Esophagus squamous epithelium (tissue), 5 donors: Measurements from ENCODE around the gene PRKCZ. TPM values are rescaled to one million over a fixed set of nuclear protein-coding genes. Genes with fewer than 3 reads are reported as not detected.
"Not testable (repeated sequence)": the region's sequence is repeated elsewhere in the genome, so short reads cannot be mapped to it uniquely, and the experiment has no call there.

ENCODE experiments used
- DNase-seq: peaks from one replicate; lab custom pipeline; 2025; lab: John Stamatoyannopoulos, UW
- H3K27ac ChIP-seq, 4 donors: fragments of 200-600 bp; sonication (generic); one replicate each; pipeline ENCODE4 v1.5.1; 2016 to 2019; ENCODE audit warnings: mild to moderate bottlenecking in 1 of 4
- H3K27me3 ChIP-seq, 4 donors: fragments of 200-600 bp; sonication (generic); 1 replicate in 3 of 4; 2 replicates in 1 of 4; pipeline versions ENCODE4 v1.5.1 to v1.6.0; 2017 to 2021; ENCODE audit warnings: antibody characterized with exemption in 1 of 4
- H3K36me3 ChIP-seq, 3 donors: fragments of 200-600 bp; sonication (generic); one replicate each; pipeline ENCODE4 v1.5.1; 2016 to 2019
- H3K4me1 ChIP-seq, 3 donors: fragments of 200-600 bp; sonication (generic); one replicate each; pipeline ENCODE4 v1.5.1; 2017 to 2019
- H3K4me3 ChIP-seq, 4 donors: fragments of 200-600 bp; sonication (generic); 1 replicate in 3 of 4; 2 replicates in 1 of 4; pipeline ENCODE4 v1.5.1; 2016 to 2019; ENCODE audit warnings: mild to moderate bottlenecking in 2 of 4, moderate library complexity in 1 of 4
- H3K9me3 ChIP-seq, 3 donors: fragments of 200-600 bp; sonication (generic); one replicate each; pipeline ENCODE4 v1.5.1; 2016 to 2019
- POLR2A ChIP-seq, 4 donors: fragments of 450-650 bp; IDR thresholded peaks; one replicate each; pipeline ENCODE4 v1.6.1; 2017; ENCODE audit warnings: antibody characterized with exemption in 4 of 4, mild to moderate bottlenecking in 4 of 4, moderate library complexity in 3 of 4
- WGBS, 2 donors: methylation state at CpG; one replicate each; pipeline ENCODE4 v1.1.5; 2018; 5-methylcytosine and 5-hydroxymethylcytosine counted together
- intact Hi-C: fragments of 100-400 bp; cut with DNase I; formaldehyde crosslinking; loops from one replicate; pipeline ENCODE4 v1.15.0; 2022
- total RNA-seq, 4 donors: library from RNA; depleted of rRNA; stranded (reverse); fragments of >200 nt; gene quantifications; one replicate each; pipeline ENCODE4 v1.1.0, GENCODE V29; 2016
- TF ChIP-seq, protein P1 (sequence below), 6 experiments: fragments of 450-650 bp in 4 of 6; fragments of 200-600 bp in 2 of 6; sonication (generic) in 2 of 6; IDR thresholded peaks; one replicate each; pipeline ENCODE4 v1.5.1; 2016 to 2019; ENCODE audit warnings: antibody characterized with exemption in 6 of 6, mild to moderate bottlenecking in 4 of 6, moderate library complexity in 4 of 6
- donor health status: DM: yes; HTN: yes; CAD: no.

The PRKCZ gene
- total RNA-seq, 4 donors from 2014 or later, result 14.5 to 23.8 (median 17.5) TPM

DNA sequence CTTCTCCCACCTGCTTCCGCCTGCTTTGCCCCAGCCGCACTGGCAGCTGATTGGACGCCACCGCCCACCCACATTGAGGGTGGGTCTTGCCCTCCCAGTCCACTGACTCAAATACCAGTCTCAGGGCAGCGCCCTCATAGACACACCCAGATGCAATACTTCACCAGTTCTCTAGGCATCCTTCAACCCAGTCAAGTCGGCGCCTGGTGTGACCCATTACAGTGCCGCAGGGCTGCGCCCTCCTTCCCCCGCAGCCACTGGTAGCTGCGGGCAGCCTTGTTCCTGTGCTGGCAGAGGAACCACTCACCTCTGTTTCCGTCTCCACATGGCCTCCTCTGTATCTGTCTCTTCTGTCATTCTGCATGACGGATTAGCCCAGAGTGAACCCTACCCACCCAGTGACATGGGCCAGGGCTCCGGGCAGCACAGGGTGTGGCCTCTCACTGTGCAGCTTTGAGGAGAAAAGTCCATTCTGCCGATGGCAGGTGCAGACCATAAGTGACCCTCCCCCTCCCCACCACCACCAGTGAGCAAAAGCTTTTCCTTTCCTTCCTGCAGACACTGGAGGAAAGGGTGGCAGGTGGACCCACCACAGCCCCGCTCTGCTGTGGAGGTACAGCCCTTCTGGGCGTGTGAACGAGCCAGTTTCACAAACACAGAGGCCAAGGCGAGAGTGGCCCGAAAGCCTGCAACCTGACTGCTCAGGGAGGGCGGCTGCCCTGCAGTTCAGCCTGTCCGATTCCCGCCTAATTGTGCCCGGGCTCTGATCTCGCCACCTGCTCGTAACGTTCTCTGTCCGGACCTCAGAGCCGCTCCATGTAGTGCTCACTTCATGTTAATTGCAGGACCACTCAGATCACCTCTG is 87.3 kb downstream of the PRKCZ start:
- Histone ChIP-seq H3K27me3 (no peaks in the 10 kb centered on the region), H3K36me3 (peaks cover 0 to 18% (median 0%) of the 10 kb centered on the region in 3 donors), H3K27ac (no peak overlapping the region), H3K4me1 (peaks cover 7 to 29% (median 8%) of the 10 kb centered on the region in 3 donors), H3K9me3 (no peaks in the 10 kb centered on the region), H3K4me3 (no peak overlapping the region)
- intact Hi-C loops, result no loop called here
- TF ChIP-seq, protein P1, sequence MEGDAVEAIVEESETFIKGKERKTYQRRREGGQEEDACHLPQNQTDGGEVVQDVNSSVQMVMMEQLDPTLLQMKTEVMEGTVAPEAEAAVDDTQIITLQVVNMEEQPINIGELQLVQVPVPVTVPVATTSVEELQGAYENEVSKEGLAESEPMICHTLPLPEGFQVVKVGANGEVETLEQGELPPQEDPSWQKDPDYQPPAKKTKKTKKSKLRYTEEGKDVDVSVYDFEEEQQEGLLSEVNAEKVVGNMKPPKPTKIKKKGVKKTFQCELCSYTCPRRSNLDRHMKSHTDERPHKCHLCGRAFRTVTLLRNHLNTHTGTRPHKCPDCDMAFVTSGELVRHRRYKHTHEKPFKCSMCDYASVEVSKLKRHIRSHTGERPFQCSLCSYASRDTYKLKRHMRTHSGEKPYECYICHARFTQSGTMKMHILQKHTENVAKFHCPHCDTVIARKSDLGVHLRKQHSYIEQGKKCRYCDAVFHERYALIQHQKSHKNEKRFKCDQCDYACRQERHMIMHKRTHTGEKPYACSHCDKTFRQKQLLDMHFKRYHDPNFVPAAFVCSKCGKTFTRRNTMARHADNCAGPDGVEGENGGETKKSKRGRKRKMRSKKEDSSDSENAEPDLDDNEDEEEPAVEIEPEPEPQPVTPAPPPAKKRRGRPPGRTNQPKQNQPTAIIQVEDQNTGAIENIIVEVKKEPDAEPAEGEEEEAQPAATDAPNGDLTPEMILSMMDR (IDR thresholded peaks at IDR 0.05), result no peak
- no peak for TF ChIP-seq POLR2A (IDR thresholded peaks at IDR 0.05)
- 81 to 92% methylated on average over 15 to 25 of the region's 29 CpGs for WGBS, 2 donors
- no peak for DNase-seq

DNA sequence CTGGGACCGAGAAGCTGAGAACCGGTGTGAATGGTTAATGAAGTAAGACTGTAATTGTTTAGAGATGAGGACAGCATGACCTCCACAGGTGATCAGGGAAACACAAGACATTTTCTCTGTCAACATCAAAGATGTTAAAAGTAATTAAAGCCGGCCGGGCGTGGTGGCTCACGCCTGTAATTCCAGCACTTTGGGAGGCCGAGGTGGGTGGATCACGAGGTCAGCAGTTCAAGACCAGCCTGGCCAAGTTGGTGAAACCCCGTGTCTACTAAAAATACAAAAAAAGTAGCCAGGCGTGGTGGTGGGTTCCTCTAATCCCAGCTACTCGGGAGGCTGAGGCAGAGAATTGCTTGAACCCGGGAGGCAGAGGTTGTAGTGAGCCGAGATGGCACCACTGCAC is 88.9 kb downstream of the PRKCZ start:
- intact Hi-C loops, H3K9me3 ChIP-seq: not testable (repeated sequence)

DNA sequence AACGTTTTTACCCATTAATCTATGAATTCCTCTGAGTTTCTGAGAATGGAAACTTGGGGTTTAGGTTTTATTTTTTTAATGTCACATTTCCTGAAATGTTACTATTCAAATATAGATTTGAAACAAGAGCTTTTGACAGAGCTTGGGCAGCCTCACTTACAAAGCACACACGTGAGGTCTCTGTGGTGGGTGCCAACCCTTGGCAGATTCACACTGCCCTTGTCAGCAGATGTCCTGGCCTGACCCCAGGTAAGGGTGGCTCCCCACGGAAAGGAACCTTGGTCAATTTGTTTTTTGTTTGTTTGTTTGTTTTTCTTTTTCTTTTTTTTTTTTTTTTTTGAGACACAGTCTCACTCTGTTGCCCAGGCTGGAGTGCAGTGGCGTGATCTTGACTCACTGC is 90.8 kb downstream of the PRKCZ start:
- Histone ChIP-seq H3K36me3 (peaks cover 0 to 46% (median 0%) of the 10 kb centered on the region in 3 donors), H3K4me1 (peaks cover 0 to under 1% (median 0%) of the 10 kb centered on the region in 3 donors), H3K9me3 (no peaks in the 10 kb centered on the region), H3K4me3 (no peak overlapping the region), H3K27me3 (no peaks in the 10 kb centered on the region), H3K27ac (no peak overlapping the region)
- intact Hi-C loops, result no loop called here
- TF ChIP-seq POLR2A (IDR thresholded peaks at IDR 0.05), result no peak
- TF ChIP-seq, protein P1 (IDR thresholded peaks at IDR 0.05), result no peak
- DNase-seq, result no peak
- WGBS, 2 donors, result 68 to 85% methylated on average over 4 of the region's 4 CpGs

More for the DNA sequence above, 88.9 kb downstream of the PRKCZ start:
- H3K4me3 ChIP-seq, H3K27me3 ChIP-seq, H3K27ac ChIP-seq, DNase-seq: not testable (repeated sequence)
- peaks cover 0 to 27% (median 0%) of the 10 kb centered on the region in 3 donors for H3K36me3 ChIP-seq
- H3K4me1 ChIP-seq, result peaks cover 0 to 16% (median 0%) of the 10 kb centered on the region in 3 donors
- WGBS, 2 donors, result 79 to 89% methylated on average over 13 of the region's 13 CpGs

DNA sequence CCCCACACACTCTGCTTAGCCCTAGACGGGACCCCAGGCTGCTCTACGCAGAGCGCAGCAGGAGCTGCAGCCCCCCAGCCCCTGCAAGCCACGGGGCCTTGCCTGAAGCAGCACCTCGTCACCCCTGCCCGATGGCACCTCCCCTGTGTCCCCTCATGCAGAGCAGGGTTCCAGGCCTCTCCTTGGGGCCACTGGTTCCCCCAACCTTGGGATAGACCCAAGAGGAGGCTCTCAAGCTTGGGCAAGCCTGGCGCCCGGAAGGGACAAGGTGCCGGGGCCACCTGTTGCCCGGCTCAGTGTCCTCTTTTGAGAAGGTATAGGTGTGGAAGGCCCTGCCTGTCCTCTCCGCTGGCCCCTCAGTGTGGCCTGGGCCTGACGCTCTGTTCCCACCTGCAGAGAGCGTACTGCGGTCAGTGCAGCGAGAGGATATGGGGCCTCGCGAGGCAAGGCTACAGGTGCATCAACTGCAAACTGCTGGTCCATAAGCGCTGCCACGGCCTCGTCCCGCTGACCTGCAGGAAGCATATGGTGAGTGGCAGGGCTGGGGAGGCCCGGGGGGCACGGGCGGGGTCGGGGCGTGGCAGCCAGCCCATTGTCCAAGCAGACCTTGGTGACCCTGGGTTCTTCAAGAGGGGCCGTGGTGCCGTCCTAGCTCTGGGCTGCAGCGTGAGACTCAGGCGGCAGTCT is 93.7 kb downstream of the PRKCZ start:
- Histone ChIP-seq H3K27ac (no peak overlapping the region), H3K36me3 (peaks cover 0 to 57% (median 0%) of the 10 kb centered on the region in 3 donors), H3K4me1 (no peaks in the 10 kb centered on the region), H3K9me3 (no peaks in the 10 kb centered on the region), H3K27me3 (no peaks in the 10 kb centered on the region), H3K4me3 (no peak overlapping the region)
- TF ChIP-seq POLR2A (IDR thresholded peaks at IDR 0.05), result no peak
- TF ChIP-seq, protein P1 (IDR thresholded peaks at IDR 0.05), result no peak
- DNase-seq, result no peak
- intact Hi-C loops, result no loop called here
- WGBS, 2 donors, result 88% methylated on average over 12 of the region's 30 CpGs; no CpG with 5 or more reads in 1 of the 2 donors

DNA sequence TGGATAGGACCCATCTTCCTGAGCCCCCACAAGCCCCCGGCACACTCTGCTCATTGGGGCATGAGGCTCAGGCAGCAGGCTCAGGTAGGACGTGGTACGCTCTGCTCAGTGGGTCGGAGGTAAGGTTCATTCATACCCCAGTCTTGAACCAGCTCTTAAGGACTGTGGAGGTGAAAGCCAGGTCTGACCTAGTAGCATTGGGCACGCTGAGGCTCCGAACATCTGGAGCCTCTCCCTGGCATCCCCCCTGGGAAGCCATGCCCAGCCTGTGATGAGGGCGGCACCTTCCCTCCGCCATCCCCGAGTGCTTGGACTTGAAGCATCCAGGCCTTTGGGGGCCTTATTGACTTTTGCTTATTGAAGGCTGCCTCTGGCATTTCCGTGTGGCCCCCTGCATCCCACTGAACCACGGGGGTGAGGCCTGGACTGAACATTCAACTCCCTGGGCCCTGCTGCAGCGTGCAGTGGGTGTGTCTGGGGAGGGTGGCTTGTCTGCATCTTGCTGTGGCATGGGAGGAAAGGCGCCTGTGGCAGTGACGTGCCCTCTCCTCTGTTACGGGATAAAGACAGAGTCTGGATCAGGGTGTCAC is 94.4 kb downstream of the PRKCZ start:
- H3K9me3 ChIP-seq, result no peaks in the 10 kb centered on the region
- no peaks in the 10 kb centered on the region for H3K4me1 ChIP-seq
- intact Hi-C loops, result no loop called here
- H3K4me3 ChIP-seq, result no peak overlapping the region
- 71% methylated on average over 9 of the region's 15 CpGs; no CpG with 5 or more reads in 1 of the 2 donors for WGBS, 2 donors
- H3K36me3 ChIP-seq, result peaks cover 0 to 63% (median 0%) of the 10 kb centered on the region in 3 donors
- TF ChIP-seq, protein P1 (IDR thresholded peaks at IDR 0.05), result no peak
- no peak for TF ChIP-seq POLR2A (IDR thresholded peaks at IDR 0.05)
- H3K27ac ChIP-seq, result no peak overlapping the region
- no peak for DNase-seq
- no peaks in the 10 kb centered on the region for H3K27me3 ChIP-seq
